ENCODE measurements around the gene GP1BB.

Gene GP1BB

GRCh38 chr22:19763458-19764298 is 40.3 kb downstream of the GP1BB start:
- TF ChIP-seq MAX (IDR thresholded peaks at IDR 0.05) (no peak), NFIC (IDR thresholded peaks at IDR 0.05) (no peak), RAD21 (IDR thresholded peaks at IDR 0.05; ENCODE audit: low read depth) (no peak), FOXM1 (IDR thresholded peaks at IDR 0.05; ENCODE audit: borderline replicate concordance, low read depth) (no peak), YY1 (IDR thresholded peaks at IDR 0.05; ENCODE audit: low read depth) (no peak), CREB1 (IDR thresholded peaks at IDR 0.05; ENCODE audit: low read depth) (no peak), REST (IDR thresholded peaks at IDR 0.05; ENCODE audit: low read depth) (no peak), EP300 (IDR thresholded peaks at IDR 0.05; ENCODE audit: borderline replicate concordance) (no peak)

- TF ChIP-seq USF1 (IDR thresholded peaks at IDR 0.05) (no peak), CEBPB (IDR thresholded peaks at IDR 0.05) (no peak), FOXM1 (IDR thresholded peaks at IDR 0.05; ENCODE audit: borderline replicate concordance, low read depth) (no peak), MAX (IDR thresholded peaks at IDR 0.05) (no peak), RAD21 (IDR thresholded peaks at IDR 0.05; ENCODE audit: low read depth) (no peak), EP300 (IDR thresholded peaks at IDR 0.05; ENCODE audit: borderline replicate concordance) (no peak), TCF12 (IDR thresholded peaks at IDR 0.05; ENCODE audit: low read depth) (no peak), TAF1 (IDR thresholded peaks at IDR 0.05; ENCODE audit: low read depth) (no peak), YY1 (IDR thresholded peaks at IDR 0.05; ENCODE audit: low read depth) (no peak), NFIC (IDR thresholded peaks at IDR 0.05) (no peak), REST (IDR thresholded peaks at IDR 0.05; ENCODE audit: low read depth) (no peak), EGR1 (IDR thresholded peaks at IDR 0.05) (no peak)
Measured at GRCh38 chr22:19764299-19764593, 40.9 kb downstream of the GP1BB start.

GRCh38 chr22:19764636-19765476 is 41.5 kb downstream of the GP1BB start:
- no peak for TF ChIP-seq USF1 (IDR thresholded peaks at IDR 0.05)
- TF ChIP-seq ZBTB7A (IDR thresholded peaks at IDR 0.05; ENCODE audit: low read depth), result no peak
- TF ChIP-seq TCF12 (IDR thresholded peaks at IDR 0.05; ENCODE audit: low read depth), result no peak
- TF ChIP-seq FOXM1 (IDR thresholded peaks at IDR 0.05; ENCODE audit: borderline replicate concordance, low read depth), result no peak
- no peak for TF ChIP-seq YY1 (IDR thresholded peaks at IDR 0.05; ENCODE audit: low read depth)
- no peak for TF ChIP-seq REST (IDR thresholded peaks at IDR 0.05; ENCODE audit: low read depth)
- TF ChIP-seq EGR1 (IDR thresholded peaks at IDR 0.05), result no peak
- no peak for TF ChIP-seq RAD21 (IDR thresholded peaks at IDR 0.05; ENCODE audit: low read depth)
- TF ChIP-seq EP300 (IDR thresholded peaks at IDR 0.05; ENCODE audit: borderline replicate concordance), result no peak
- TF ChIP-seq CEBPB (IDR thresholded peaks at IDR 0.05), result no peak
- TF ChIP-seq CREB1 (IDR thresholded peaks at IDR 0.05; ENCODE audit: low read depth), result no peak
- TF ChIP-seq TAF1 (IDR thresholded peaks at IDR 0.05; ENCODE audit: low read depth), result no peak
- no peak for TF ChIP-seq TEAD4 (IDR thresholded peaks at IDR 0.05)
- TF ChIP-seq NFIC (IDR thresholded peaks at IDR 0.05), result no peak
- TF ChIP-seq MAX (IDR thresholded peaks at IDR 0.05), result no peak
